Type B pancreatic cell (in vitro differentiated cells): ENCODE results near the gene ETDB. TPM values are rescaled to one million over a fixed set of nuclear protein-coding genes. Genes with fewer than 3 reads are reported as not detected.
A peak's percentile ranks its signal among the peaks of the same experiment; 100 is the strongest.
"Not testable (repeated sequence)": the region's sequence is repeated elsewhere in the genome, so short reads cannot be mapped to it uniquely, and the experiment has no call there.

ENCODE experiments used
- DNase-seq: peaks from one replicate; pipeline ENCODE4 v3.0.0; 2021; ENCODE audit warnings: mixed read lengths; ENCODE audit not compliant: unreplicated experiment; ENCODE audit errors: extremely low spot score
- H3K27ac Mint-ChIP-seq: 2 replicates; pipeline ENCODE4 v1.8.0; 2021; ENCODE audit warnings: mild to moderate bottlenecking, mixed read lengths
- H3K27me3 Mint-ChIP-seq: 2 replicates; pipeline ENCODE4 v1.8.0; 2021; ENCODE audit warnings: mixed read lengths
- H3K36me3 Mint-ChIP-seq: 2 replicates; pipeline ENCODE4 v1.8.0; 2021; ENCODE audit warnings: mixed read lengths
- H3K4me1 Mint-ChIP-seq: one replicate; pipeline ENCODE4 v1.8.0; 2021; ENCODE audit warnings: mixed read lengths; ENCODE audit not compliant: unreplicated experiment
- H3K4me3 Mint-ChIP-seq: 2 replicates; pipeline ENCODE4 v1.8.0; 2021; ENCODE audit warnings: mild to moderate bottlenecking, mixed read lengths
- H3K9me3 Mint-ChIP-seq: 2 replicates; pipeline ENCODE4 v1.8.0; 2021; ENCODE audit warnings: mixed read lengths
- CTCF ChIP-seq: fragments of 200-600 bp; sonication (generic); conservative IDR thresholded peaks from 2 replicates; pipeline ENCODE4 v1.5.0; 2021; ENCODE audit warnings: antibody characterized with exemption, mild to moderate bottlenecking
- total RNA-seq: library from RNA; stranded (reverse); gene quantifications from 2 replicates; pipeline ENCODE4 v1.2.1, GENCODE V29; 2021; ENCODE audit warnings: low replicate concordance

ETDB gene
- total RNA-seq, 1 donor from 2014 or later, result not detected

- no peaks in the 10 kb centered on the region for H3K4me1 Mint-ChIP-seq
- H3K4me3 Mint-ChIP-seq, result no peak overlapping the region
- no peak overlapping the region for H3K27ac Mint-ChIP-seq
- peaks cover 12% of the 10 kb centered on the region for H3K27me3 Mint-ChIP-seq
- no peaks in the 10 kb centered on the region for H3K36me3 Mint-ChIP-seq
- H3K9me3 Mint-ChIP-seq, result no peaks in the 10 kb centered on the region
- no peak for DNase-seq
- peak; percentile 73 for TF ChIP-seq CTCF
Measured at GRCh38 chrX:135112096-135112729, 8.1 kb downstream of the ETDB start.

DNA sequence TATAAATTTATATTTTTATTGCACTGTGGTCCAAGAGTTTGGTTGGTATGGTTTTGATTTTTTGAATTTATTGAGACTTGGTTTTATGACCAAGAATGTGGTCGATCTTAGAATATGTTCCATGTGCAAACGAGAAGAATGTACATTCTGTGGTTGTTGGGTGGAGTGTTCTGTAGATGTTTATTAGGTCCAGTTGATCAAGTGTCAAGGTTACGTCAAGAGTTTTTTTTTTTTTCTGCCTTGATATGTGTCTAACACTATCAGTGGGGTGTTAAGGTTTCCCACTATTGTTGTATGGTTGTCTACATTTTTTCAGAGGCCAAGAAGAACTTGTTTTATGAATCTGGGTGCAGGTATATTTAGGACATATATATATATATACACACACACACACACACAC lies 10.8 kb downstream of the ETDB start:
- no peaks in the 10 kb centered on the region for H3K36me3 Mint-ChIP-seq
- H3K9me3 Mint-ChIP-seq, result no peaks in the 10 kb centered on the region
- no peak overlapping the region for H3K27ac Mint-ChIP-seq

DNA sequence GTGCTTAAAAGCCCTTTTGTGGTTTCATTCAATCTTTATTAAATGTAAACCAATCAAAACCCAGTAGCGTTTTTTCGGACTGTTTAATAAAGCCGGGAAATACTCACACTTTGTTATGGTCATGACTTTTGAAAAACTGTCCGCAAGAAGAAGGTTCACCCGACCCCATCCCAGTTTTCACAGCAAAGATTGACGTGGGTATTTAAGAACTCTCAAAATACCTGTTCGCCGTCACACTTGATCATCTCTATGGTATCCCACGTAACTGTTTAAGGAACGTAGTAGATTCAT lies 20.9 kb downstream of the ETDB start:
- TF ChIP-seq CTCF, result no peak
- H3K9me3 Mint-ChIP-seq, result peaks cover 6% of the 10 kb centered on the region
- no peak overlapping the region for H3K27ac Mint-ChIP-seq
- no peak for DNase-seq
- H3K4me1 Mint-ChIP-seq, result peaks cover 3% of the 10 kb centered on the region
- H3K27me3 Mint-ChIP-seq, result peaks cover 30% of the 10 kb centered on the region
- H3K4me3 Mint-ChIP-seq, result peak overlapping the region; percentile 71
- H3K36me3 Mint-ChIP-seq, result no peaks in the 10 kb centered on the region

More for the DNA sequence above, 10.8 kb downstream of the ETDB start:
- Mint-ChIP-seq H3K4me3 (no peak overlapping the region), H3K4me1 (no peaks in the 10 kb centered on the region), H3K27me3 (peaks cover 13% of the 10 kb centered on the region)
- no peak for DNase-seq
- TF ChIP-seq CTCF, result no peak

DNA sequence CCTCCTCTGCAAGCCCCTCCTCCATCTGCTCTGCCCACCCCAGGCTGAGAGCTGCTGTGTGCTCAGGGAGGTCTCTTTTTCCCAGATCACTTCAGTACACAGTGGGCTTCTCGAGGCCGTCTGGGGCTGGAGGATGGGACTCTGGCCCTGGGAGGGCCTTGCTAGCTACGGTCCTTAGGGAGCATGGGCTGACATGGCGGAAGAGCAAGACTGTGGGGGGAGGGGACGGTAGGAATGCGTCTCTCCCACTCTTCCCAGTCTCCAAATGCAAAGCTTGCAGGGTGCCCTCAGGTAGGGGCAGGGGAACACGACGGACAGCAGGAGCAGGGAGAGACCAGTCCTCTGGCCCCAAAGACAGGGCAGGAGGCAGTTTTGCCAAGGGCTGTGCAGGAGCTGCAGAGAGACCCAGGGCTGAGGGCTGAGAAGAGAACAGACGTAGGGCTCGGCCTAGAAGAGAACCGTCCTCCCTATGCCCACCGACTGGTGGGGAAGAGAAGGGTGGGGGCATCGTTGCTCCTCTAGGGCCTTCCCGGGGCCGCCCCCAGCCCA lies 23.1 kb downstream of the ETDB start:
- not testable (repeated sequence) for H3K9me3 Mint-ChIP-seq, DNase-seq, H3K27ac Mint-ChIP-seq, H3K4me1 Mint-ChIP-seq, H3K36me3 Mint-ChIP-seq
- H3K4me3 Mint-ChIP-seq, result peak overlapping the region; percentile 88
- peaks cover 17% of the 10 kb centered on the region for H3K27me3 Mint-ChIP-seq

DNA sequence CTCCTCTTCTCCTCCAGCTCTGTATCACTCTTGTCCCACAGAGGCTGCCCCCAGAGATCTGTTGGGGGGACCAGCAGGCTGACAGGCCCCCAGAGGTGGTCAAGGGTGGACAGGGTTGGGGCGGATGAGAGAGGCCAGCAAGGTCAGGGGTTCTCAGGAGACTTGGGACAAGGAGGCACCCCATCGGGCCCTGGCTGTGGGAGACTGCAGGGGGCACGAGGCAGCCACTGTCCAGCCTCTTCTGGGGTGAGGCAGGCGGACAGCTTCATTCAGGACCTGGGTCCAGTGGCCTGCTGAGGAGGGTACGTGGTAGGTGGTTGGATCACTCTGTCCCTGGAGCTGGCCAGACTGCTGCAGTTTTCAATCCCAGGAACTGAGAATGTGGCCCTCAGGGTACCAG lies 24.6 kb downstream of the ETDB start:
- no peaks in the 10 kb centered on the region for H3K9me3 Mint-ChIP-seq

DNA sequence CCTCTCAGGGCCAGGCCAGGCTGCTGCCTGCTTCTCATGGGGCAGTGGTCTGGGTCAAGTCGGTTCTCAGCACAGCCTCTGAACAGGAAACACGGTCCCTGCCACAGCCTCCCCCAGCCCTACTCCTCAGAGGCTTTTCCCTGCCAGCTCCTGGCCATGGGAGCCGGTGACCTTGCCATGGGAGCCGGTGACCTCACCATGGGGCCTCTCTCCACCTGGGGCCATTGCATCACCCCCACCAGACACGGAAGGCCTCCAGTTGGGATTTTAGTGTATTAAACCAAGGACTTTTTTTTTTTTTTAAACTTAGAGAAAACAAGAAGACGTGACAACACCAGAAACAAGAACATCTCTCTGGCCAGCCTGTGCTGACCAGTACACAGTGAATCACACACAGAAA lies 25.6 kb downstream of the ETDB start:
- Mint-ChIP-seq H3K4me3 (peak overlapping the region; percentile 45), H3K4me1 (peaks cover 3% of the 10 kb centered on the region), H3K27ac (no peak overlapping the region), H3K9me3 (no peaks in the 10 kb centered on the region), H3K36me3 (no peaks in the 10 kb centered on the region), H3K27me3 (peaks cover 7% of the 10 kb centered on the region)
- TF ChIP-seq CTCF, result no peak
- no peak for DNase-seq

More for the DNA sequence above, 24.6 kb downstream of the ETDB start:
- no peak for TF ChIP-seq CTCF
- Mint-ChIP-seq H3K4me1 (peaks cover 3% of the 10 kb centered on the region), H3K27me3 (peaks cover 16% of the 10 kb centered on the region), H3K36me3 (no peaks in the 10 kb centered on the region), H3K4me3 (no peak overlapping the region), H3K27ac (no peak overlapping the region)
- no peak for DNase-seq
